ENCODE results near the gene CCNJ. TPM values are rescaled to one million over a fixed set of nuclear protein-coding genes. Genes with fewer than 3 reads are reported as not detected.

CCNJ gene
- total and polyA plus RNA-seq, 2 experiments from 2014 or later: 8.2 to 12.1 TPM

DNA sequence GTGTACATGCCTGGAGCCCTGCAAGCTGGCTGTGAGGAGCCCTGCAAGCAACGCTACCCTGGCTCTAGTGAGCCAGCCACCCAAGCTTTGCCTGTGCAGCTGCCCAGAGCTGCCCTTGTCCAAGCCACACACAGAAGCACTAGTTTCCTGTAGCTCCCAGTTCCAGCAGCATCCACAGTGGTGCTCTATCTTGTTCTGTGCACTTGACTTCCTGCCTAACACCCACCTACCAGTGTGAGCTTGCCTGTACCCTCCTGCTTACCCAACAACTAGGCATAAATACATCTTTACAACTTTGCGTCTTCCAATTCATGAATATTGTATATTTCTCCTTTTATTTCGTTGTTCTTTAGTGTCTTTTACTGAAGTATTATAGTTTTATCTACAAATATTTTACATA is 54.5 kb downstream of the CCNJ start:
- Histone ChIP-seq H3K4me1 (ENCODE audit: insufficient read depth) (no peaks in the 10 kb centered on the region), H2AFZ (no peak overlapping the region), H3K36me3 (replicated peaks; ENCODE audit: insufficient read depth, low read depth) (no peaks in the 10 kb centered on the region), H3K27ac (no peak overlapping the region), H4K20me1 (ENCODE audit: insufficient read depth, poor library complexity, severe bottlenecking) (no peaks in the 10 kb centered on the region), H3K4me2 (no peak overlapping the region), H3K9me3 (ENCODE audit: low read depth) (no peaks in the 10 kb centered on the region), H3K4me3 (no peak overlapping the region), H3K9me2 (replicated peaks; ENCODE audit: insufficient read depth) (no peaks in the 10 kb centered on the region), H3K27me3 (no peaks in the 10 kb centered on the region), H3K79me2 (no peaks in the 10 kb centered on the region)
- TF ChIP-seq, protein P1, sequence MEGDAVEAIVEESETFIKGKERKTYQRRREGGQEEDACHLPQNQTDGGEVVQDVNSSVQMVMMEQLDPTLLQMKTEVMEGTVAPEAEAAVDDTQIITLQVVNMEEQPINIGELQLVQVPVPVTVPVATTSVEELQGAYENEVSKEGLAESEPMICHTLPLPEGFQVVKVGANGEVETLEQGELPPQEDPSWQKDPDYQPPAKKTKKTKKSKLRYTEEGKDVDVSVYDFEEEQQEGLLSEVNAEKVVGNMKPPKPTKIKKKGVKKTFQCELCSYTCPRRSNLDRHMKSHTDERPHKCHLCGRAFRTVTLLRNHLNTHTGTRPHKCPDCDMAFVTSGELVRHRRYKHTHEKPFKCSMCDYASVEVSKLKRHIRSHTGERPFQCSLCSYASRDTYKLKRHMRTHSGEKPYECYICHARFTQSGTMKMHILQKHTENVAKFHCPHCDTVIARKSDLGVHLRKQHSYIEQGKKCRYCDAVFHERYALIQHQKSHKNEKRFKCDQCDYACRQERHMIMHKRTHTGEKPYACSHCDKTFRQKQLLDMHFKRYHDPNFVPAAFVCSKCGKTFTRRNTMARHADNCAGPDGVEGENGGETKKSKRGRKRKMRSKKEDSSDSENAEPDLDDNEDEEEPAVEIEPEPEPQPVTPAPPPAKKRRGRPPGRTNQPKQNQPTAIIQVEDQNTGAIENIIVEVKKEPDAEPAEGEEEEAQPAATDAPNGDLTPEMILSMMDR (IDR thresholded peaks at IDR 0.05; ENCODE audit: poor library complexity): no peak
- TF ChIP-seq EZH2phosphoT487 (IDR thresholded peaks at IDR 0.05; ENCODE audit: low read depth, severe bottlenecking, unreplicated experiment) (no peak), EZH2 (IDR thresholded peaks at IDR 0.05; ENCODE audit: borderline replicate concordance) (no peak)
- whole genome bisulfite sequencing (ENCODE audit: low lambda C conversion rate, missing lambda C conversion rate): 89% methylated on average over 3 of the region's 3 CpGs
- DNase-seq (ENCODE audit: low spot score): no peak

DNA sequence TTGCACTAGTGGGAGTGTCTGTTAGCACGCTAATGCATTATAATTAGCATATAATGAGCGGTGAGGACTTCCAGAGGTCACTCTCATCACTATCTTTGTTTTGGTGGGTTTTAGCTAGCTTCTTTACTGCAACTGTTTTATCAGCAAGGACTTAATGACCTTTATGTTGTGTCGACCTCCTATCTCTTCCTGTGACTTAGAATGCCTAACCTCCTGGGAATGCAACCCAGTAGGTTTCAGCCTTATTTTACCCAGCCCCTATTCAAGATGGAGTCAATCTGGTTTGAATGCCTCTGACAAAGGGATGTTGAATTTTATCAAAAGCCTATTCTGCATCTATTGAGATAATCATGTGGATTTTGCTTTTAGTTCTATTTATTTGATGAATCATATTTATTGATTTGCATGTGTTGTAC is 64.2 kb downstream of the CCNJ start:
- Histone ChIP-seq H3K4me3 (no peak overlapping the region), H3K36me3 (replicated peaks; ENCODE audit: insufficient read depth, low read depth) (no peaks in the 10 kb centered on the region), H4K20me1 (ENCODE audit: insufficient read depth, poor library complexity, severe bottlenecking) (no peaks in the 10 kb centered on the region), H3K27ac (no peak overlapping the region), H3K9me2 (replicated peaks; ENCODE audit: insufficient read depth) (no peaks in the 10 kb centered on the region), H3K4me1 (ENCODE audit: insufficient read depth) (no peaks in the 10 kb centered on the region), H3K4me2 (no peak overlapping the region), H3K79me2 (no peaks in the 10 kb centered on the region), H2AFZ (no peak overlapping the region), H3K9me3 (ENCODE audit: low read depth) (no peaks in the 10 kb centered on the region), H3K27me3 (no peaks in the 10 kb centered on the region)
- 42% methylated on average over 3 of the region's 3 CpGs for WGBS (ENCODE audit: low lambda C conversion rate, missing lambda C conversion rate)
- no peak for DNase-seq (ENCODE audit: low spot score)
- TF ChIP-seq EZH2 (IDR thresholded peaks at IDR 0.05; ENCODE audit: borderline replicate concordance) (no peak), EZH2phosphoT487 (IDR thresholded peaks at IDR 0.05; ENCODE audit: low read depth, severe bottlenecking, unreplicated experiment) (no peak)
- TF ChIP-seq, protein P1 (IDR thresholded peaks at IDR 0.05; ENCODE audit: poor library complexity): no peak

Small RNA genes within 50 kb of the gene (microRNA-seq; reads per million reads assigned to microRNA genes)
- not detected for gene MIR3157

Small RNA genes within 50 kb of the gene (small RNA-seq; reads per million reads assigned to genes)
- gene MIR3157: not detected

Other genes with a start within 250 kb of the CCNJ start
- gene CC2D2B, start 135.6 kb upstream of the CCNJ start, total RNA-seq: 0.13 TPM in 1 of 2 replicates, not detected in the other
- gene CC2D2B, start 135.6 kb upstream of the CCNJ start, polyA plus RNA-seq: 0.97 TPM in 1 of 2 replicates, not detected in the other
- 23.5 and 26.0 TPM in 2 replicates for gene ZNF518A, start 86.7 kb downstream of the CCNJ start, total RNA-seq
- gene ZNF518A, start 86.7 kb downstream of the CCNJ start, polyA plus RNA-seq: 16.2 and 16.7 TPM in 2 replicates
- 4.8 and 6.9 TPM in 2 replicates for gene BLNK, start 228.0 kb downstream of the CCNJ start, total RNA-seq
- gene BLNK, start 228.0 kb downstream of the CCNJ start, polyA plus RNA-seq: 6.3 and 9.7 TPM in 2 replicates